ENCODE measurements around the gene ERC1.
A peak's percentile ranks its signal among the peaks of the same experiment; 100 is the strongest.
"Not testable (repeated sequence)": the region's sequence is repeated elsewhere in the genome, so short reads cannot be mapped to it uniquely, and the experiment has no call there.

The ERC1 gene

GRCh38 chr12:1255125-1255524 lies 264.1 kb downstream of the ERC1 start:
- DNase-seq, result not testable (repeated sequence)

DNA sequence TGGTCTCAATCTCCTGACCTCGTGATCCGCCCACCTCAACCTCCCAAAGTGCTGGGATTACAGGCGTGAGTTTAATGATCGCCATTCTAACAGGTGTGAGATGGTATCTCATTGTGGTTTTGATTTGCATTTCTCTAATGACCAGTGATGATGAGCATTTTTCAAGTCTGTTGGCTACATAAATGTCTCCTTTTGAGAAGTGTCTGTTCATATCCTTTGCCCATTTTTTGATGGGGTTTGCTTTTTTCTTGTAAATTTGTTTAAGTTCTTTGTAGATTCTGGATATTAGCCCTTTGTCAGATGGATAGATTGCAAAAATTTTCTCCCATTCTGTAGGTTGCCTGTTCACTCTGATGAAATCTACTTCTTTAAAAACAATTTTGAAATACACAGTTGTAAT lies 264.8 kb downstream of the ERC1 start:
- not testable (repeated sequence) for DNase-seq

GRCh38 chr12:1256285-1256684 lies 265.3 kb downstream of the ERC1 start:
- no peak for DNase-seq

- no peak for DNase-seq
These were observed 266.0 kb downstream of the ERC1 start for GRCh38 chr12:1256991-1257390.

- DNase-seq, result no peak
These were observed 271.0 kb downstream of the ERC1 start for GRCh38 chr12:1262011-1262410.

GRCh38 chr12:1267243-1267642 lies 276.2 kb downstream of the ERC1 start:
- DNase-seq, result no peak

- no peak for DNase-seq
These were observed 281.1 kb downstream of the ERC1 start for GRCh38 chr12:1272142-1272541.

GRCh38 chr12:1273051-1273450 lies 282.0 kb downstream of the ERC1 start:
- no peak for DNase-seq

DNA sequence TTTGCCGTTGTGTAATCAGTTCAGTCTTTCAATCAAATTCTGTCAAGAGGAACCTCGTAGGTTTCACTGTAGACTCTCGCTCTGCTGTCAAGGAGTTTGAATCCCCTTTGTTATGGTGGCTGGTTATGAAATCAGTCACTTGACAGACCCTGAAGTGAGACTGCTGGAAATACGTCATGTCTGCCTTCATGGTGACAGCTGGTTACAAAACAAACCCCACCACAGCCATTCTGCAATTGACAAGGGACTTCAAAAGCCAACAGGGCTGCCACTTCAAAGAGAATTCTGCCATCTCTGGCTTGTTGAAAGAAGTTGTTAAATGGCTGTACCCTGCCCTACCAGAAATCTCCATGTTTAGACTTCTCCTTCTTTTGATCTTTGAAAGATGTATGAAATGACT lies 286.9 kb downstream of the ERC1 start:
- peak; percentile 67 for DNase-seq

DNA sequence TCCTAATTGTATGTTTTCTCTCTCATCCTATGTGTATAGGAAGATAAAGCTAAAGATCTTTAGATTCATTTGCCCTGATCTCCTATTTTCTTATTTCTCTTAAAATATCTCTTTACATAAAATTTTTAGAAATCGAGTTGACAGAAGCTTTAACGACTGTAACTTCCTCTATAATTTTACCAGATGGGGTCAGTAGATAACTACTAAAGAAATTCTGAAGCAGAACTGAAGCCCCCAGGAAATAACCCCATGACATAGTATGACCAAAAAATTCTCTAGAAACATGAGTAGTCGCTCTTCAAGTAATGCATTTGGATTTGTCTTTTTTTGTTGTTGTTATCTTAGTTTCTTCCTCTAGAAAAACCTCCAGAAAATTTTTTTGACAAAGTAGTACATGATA lies 288.0 kb downstream of the ERC1 start:
- DNase-seq, result no peak

GRCh38 chr12:1280059-1280458 lies 289.0 kb downstream of the ERC1 start:
- no peak for DNase-seq

- no peak for DNase-seq
These were observed 290.8 kb downstream of the ERC1 start for GRCh38 chr12:1281683-1282366.

DNA sequence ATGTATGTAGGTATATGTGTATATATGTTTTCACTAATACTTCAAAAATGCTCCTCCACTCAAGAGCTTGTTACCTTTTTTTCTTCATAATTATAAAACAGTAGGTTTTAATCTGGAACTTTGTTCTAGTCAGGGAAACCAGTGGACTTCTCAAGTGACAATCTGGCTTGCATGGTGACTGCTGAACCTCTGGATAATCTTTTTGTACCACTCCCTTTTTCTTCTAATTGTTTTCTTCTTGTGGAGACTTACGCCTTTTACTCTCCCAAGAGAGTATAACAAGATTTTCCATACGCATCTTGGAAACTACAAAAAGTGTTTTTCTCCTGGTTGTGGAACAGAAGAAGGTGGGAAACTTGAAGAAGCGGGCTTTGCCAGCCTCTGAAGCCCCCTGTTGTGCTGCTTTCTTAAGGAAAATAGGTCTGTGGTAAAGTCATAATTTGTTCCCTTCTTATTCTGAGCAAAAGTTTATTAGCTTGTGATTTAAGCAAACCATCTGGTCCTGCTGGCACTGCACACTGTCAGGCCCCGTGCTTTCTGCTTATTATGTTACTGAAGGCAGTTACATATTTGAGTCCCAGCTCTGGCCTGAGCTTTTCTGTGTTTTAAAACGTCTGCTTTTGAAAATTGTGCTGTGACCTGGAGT lies 291.8 kb downstream of the ERC1 start:
- DNase-seq, result peak; percentile 89

- DNase-seq, result no peak
These were observed 292.3 kb downstream of the ERC1 start for GRCh38 chr12:1283316-1283715.

- no peak for DNase-seq
These were observed 293.6 kb downstream of the ERC1 start for GRCh38 chr12:1284611-1285010.

- no peak for DNase-seq
These were observed 296.5 kb downstream of the ERC1 start for GRCh38 chr12:1287446-1287975.

- DNase-seq, result no peak
These were observed 297.3 kb downstream of the ERC1 start for GRCh38 chr12:1288333-1288732.

GRCh38 chr12:1289371-1290155 lies 298.5 kb downstream of the ERC1 start:
- DNase-seq, result no peak

DNA sequence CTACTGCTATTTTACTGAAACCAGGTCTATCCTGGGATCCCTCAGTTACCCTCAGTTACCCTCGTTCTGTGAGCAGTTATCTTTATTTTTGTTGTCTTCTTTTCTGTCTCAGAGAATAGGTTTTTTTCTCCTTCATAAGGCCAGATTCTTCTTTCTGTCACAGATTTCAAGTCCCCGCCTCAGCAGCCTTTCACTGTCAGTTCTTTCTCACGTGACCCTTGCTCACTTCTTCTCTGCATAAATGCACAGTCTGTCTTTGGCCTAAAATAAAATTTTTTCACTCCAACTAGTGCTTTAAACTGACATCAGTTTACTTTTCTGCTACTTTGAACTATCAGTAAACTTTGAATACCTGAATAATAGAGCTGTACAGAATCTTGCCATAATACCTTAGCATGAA lies 299.7 kb downstream of the ERC1 start:
- no peak for DNase-seq

DNA sequence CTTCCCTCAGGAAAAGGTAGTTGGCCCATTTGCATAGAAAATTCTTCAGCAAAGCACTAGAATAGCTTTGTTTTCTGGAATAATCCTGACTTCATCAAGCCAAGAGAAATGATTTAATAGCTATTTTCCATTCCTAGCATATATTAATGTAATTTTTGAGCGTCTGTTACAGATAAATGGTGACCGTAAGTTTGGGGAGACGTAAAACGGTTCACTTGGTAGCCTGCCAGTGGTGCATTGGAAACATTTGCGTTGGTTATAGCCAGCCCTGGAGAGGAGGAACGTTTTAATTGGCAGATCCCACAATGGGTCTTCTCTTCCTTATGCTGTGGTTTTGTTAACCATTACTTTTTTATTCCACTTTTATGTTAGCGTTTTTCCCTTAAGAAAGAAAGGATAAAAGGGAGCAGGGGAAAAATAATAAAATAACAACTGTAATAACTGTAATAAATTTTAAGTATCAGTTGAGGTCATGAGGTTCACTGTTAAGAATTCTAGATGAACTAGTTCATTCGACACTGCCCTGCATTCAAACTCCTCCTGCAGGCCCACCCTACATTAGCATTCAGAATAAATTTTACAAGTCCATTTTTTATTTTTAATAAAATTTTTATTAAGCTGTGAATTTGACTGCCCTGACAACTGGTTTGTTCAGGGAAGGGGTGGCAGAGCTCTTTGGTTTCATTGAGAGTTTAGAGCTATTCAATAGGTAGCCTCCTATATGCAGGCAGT lies 300.7 kb downstream of the ERC1 start:
- DNase-seq, result no peak

DNA sequence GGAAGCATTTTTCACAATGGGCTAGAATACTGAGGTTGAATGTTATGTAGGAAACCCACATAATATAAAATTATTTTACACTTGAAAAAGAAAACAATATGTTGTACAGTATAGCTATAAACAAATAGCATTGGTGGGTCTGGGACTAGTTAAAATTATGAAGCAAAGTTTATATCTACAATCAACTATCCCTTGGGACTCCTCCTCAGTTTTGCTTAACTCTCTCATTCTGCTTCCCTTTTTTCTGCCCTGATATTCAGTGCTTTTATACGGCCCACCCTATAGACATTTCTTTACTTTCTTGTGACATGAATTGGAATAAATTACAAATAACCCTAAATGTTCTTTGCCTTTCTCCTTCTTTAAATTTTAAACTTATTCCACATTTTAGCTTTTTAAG lies 302.9 kb downstream of the ERC1 start:
- DNase-seq, result no peak

- DNase-seq, result no peak
These were observed 306.2 kb downstream of the ERC1 start for GRCh38 chr12:1297206-1297605.

- DNase-seq, result no peak
These were observed 306.7 kb downstream of the ERC1 start for GRCh38 chr12:1297639-1298175.
